Natural killer cell (primary cell): Measurements from ENCODE around the gene SGCD. TPM values are rescaled to one million over a fixed set of nuclear protein-coding genes. Genes with fewer than 3 reads are reported as not detected.

Experiments used
- ATAC-seq, 3 donors: fragments of 150-1000 bp in 2 of 3; fragments of 200-7000 bp in 1 of 3; cut with Tn5 transposase; 1 replicate in 1 of 3; 2 replicates in 2 of 3; pipeline ENCODE4 v1.10.0; 2021; ENCODE audit warnings: mild to moderate bottlenecking in 2 of 3, moderate library complexity in 2 of 3
- DNase-seq, 2 donors: peaks; one replicate each; pipeline versions ENCODE4 v3.0.0 to v3.0.0-alpha.2; 2013 to 2021; ENCODE audit warnings: mixed read lengths in 1 of 2
- H3K27ac ChIP-seq: one replicate; pipeline ENCODE4 v1.5.1; 2013; ENCODE audit warnings: mild to moderate bottlenecking, low read length
- H3K27me3 ChIP-seq: one replicate; pipeline ENCODE4 v1.6.1; 2013; ENCODE audit warnings: low read length; ENCODE audit not compliant: control insufficient read depth, insufficient read depth
- H3K36me3 ChIP-seq: one replicate; pipeline ENCODE4 v1.6.1; 2013; ENCODE audit warnings: low read length; ENCODE audit not compliant: control insufficient read depth, insufficient read depth
- H3K4me1 ChIP-seq: one replicate; pipeline ENCODE4 v1.6.1; 2013; ENCODE audit warnings: low read length; ENCODE audit not compliant: control insufficient read depth, insufficient read depth
- H3K4me3 ChIP-seq: one replicate; pipeline ENCODE4 v1.5.1; 2013; ENCODE audit warnings: low read length
- H3K9me3 ChIP-seq: one replicate; pipeline ENCODE4 v1.6.1; 2013; ENCODE audit warnings: low read length; ENCODE audit not compliant: control insufficient read depth, insufficient read depth
- H3K27ac Mint-ChIP-seq, 2 donors: one replicate each; pipeline ENCODE4 v1.8.0; 2022; ENCODE audit warnings: mild to moderate bottlenecking in 2 of 2, mixed read lengths in 2 of 2, moderate library complexity in 1 of 2
- H3K27me3 Mint-ChIP-seq, 2 donors: one replicate each; pipeline ENCODE4 v1.8.0; 2022; ENCODE audit warnings: low read depth in 2 of 2, mixed read lengths in 2 of 2
- H3K36me3 Mint-ChIP-seq: one replicate; pipeline ENCODE4 v1.8.0; 2022; ENCODE audit warnings: mixed read lengths
- H3K4me1 Mint-ChIP-seq, 2 donors: one replicate each; pipeline ENCODE4 v1.8.0; 2022; ENCODE audit warnings: mixed read lengths in 2 of 2
- H3K4me3 Mint-ChIP-seq: one replicate; pipeline ENCODE4 v1.8.0; 2022; ENCODE audit warnings: mild to moderate bottlenecking, moderate library complexity, mixed read lengths
- H3K9me3 Mint-ChIP-seq, 2 donors: one replicate each; pipeline ENCODE4 v1.8.0; 2022; ENCODE audit warnings: mixed read lengths in 2 of 2
- CTCF ChIP-seq: fragments of 200-600 bp; IDR thresholded peaks from one replicate; pipeline ENCODE4 v1.8.0; 2022; ENCODE audit warnings: antibody characterized with exemption
- WGBS: methylation state at CpG from one replicate; pipeline ENCODE4 v1.1.7; 2013; ENCODE audit warnings: missing lambda C conversion rate; ENCODE audit not compliant: insufficient coverage; 5-methylcytosine and 5-hydroxymethylcytosine counted together
- intact Hi-C: fragments of 100-400 bp; cut with micrococcal nuclease; formaldehyde crosslinking; loops from one replicate; pipeline ENCODE4 v1.14.2; 2022
- total RNA-seq, 4 donors: library from RNA; stranded (reverse); fragments of 120-200 nt in 1 of 4; gene quantifications; one replicate each; pipeline versions ENCODE4 v1.2.3 to v1.2.4, GENCODE V29; 2013 to 2022

SGCD gene
- total RNA-seq, 3 donors from 2014 or later (not counting 1 experiment from before 2014, with no cell fraction given): 0.32 to 2.0 (median 1.4) TPM

- Mint-ChIP-seq H3K27me3 (peaks cover 8 to 27% of the 10 kb centered on the region in 2 donors), H3K4me1 (no peaks in the 10 kb centered on the region), H3K9me3 (no peaks in the 10 kb centered on the region), H3K36me3 (no peaks in the 10 kb centered on the region), H3K27ac (no peak overlapping the region), H3K4me3 (no peak overlapping the region)
- Histone ChIP-seq H3K36me3 (no peaks in the 10 kb centered on the region), H3K27ac (no peak overlapping the region), H3K4me3 (no peak overlapping the region), H3K4me1 (no peaks in the 10 kb centered on the region), H3K27me3 (no peaks in the 10 kb centered on the region), H3K9me3 (no peaks in the 10 kb centered on the region)
- DNase-seq (no peak), ATAC-seq (no peak)
- intact Hi-C loops: no loop called here
- no peak for TF ChIP-seq CTCF
Measured at GRCh38 chr5:156669416-156669815, 342.5 kb downstream of the SGCD start.

GRCh38 chr5:156670615-156671014 is 343.7 kb downstream of the SGCD start:
- Histone ChIP-seq H3K9me3 (no peaks in the 10 kb centered on the region), H3K4me3 (no peak overlapping the region), H3K27ac (no peak overlapping the region), H3K27me3 (no peaks in the 10 kb centered on the region), H3K4me1 (no peaks in the 10 kb centered on the region), H3K36me3 (no peaks in the 10 kb centered on the region)
- Mint-ChIP-seq H3K27ac (no peak overlapping the region), H3K4me1 (no peaks in the 10 kb centered on the region), H3K4me3 (no peak overlapping the region), H3K9me3 (no peaks in the 10 kb centered on the region), H3K36me3 (no peaks in the 10 kb centered on the region), H3K27me3 (peaks cover 8 to 28% of the 10 kb centered on the region in 2 donors)
- DNase-seq: no peak
- WGBS: 74% methylated on average over 2 of the region's 2 CpGs
- no peak for ATAC-seq
- TF ChIP-seq CTCF: no peak
- intact Hi-C loops: no loop called here

GRCh38 chr5:156675395-156675794 is 348.4 kb downstream of the SGCD start:
- TF ChIP-seq CTCF: no peak
- H3K4me1 ChIP-seq: no peaks in the 10 kb centered on the region
- H3K9me3 ChIP-seq: no peaks in the 10 kb centered on the region
- H3K4me3 Mint-ChIP-seq: no peak overlapping the region
- no peak overlapping the region for H3K27ac ChIP-seq
- DNase-seq (no peak), ATAC-seq (no peak)
- no peaks in the 10 kb centered on the region for H3K9me3 Mint-ChIP-seq
- intact Hi-C loops: no loop called here
- no peak overlapping the region for H3K4me3 ChIP-seq
- H3K27me3 Mint-ChIP-seq: peaks cover 6 to 39% of the 10 kb centered on the region in 2 donors
- no peaks in the 10 kb centered on the region for H3K27me3 ChIP-seq
- H3K36me3 ChIP-seq: no peaks in the 10 kb centered on the region
- no peaks in the 10 kb centered on the region for H3K4me1 Mint-ChIP-seq
- H3K36me3 Mint-ChIP-seq: no peaks in the 10 kb centered on the region
- no peak overlapping the region for H3K27ac Mint-ChIP-seq

GRCh38 chr5:156677963-156678362 is 351.0 kb downstream of the SGCD start:
- H3K27me3 Mint-ChIP-seq: peaks cover 12 to 42% of the 10 kb centered on the region in 2 donors
- no peak overlapping the region for H3K4me3 ChIP-seq
- no peak overlapping the region for H3K4me3 Mint-ChIP-seq
- H3K9me3 ChIP-seq: no peaks in the 10 kb centered on the region
- no peaks in the 10 kb centered on the region for H3K9me3 Mint-ChIP-seq
- intact Hi-C loops: no loop called here
- no peaks in the 10 kb centered on the region for H3K27me3 ChIP-seq
- WGBS: 86% methylated on average over 1 of the region's 1 CpG
- no peak for DNase-seq
- H3K27ac Mint-ChIP-seq: no peak overlapping the region
- H3K4me1 ChIP-seq: no peaks in the 10 kb centered on the region
- no peaks in the 10 kb centered on the region for H3K4me1 Mint-ChIP-seq
- H3K36me3 Mint-ChIP-seq: no peaks in the 10 kb centered on the region
- no peak for TF ChIP-seq CTCF
- no peak overlapping the region for H3K27ac ChIP-seq
- no peaks in the 10 kb centered on the region for H3K36me3 ChIP-seq
- no peak for ATAC-seq
